Measurements from ENCODE around the gene PIGQ.

PIGQ gene

DNA sequence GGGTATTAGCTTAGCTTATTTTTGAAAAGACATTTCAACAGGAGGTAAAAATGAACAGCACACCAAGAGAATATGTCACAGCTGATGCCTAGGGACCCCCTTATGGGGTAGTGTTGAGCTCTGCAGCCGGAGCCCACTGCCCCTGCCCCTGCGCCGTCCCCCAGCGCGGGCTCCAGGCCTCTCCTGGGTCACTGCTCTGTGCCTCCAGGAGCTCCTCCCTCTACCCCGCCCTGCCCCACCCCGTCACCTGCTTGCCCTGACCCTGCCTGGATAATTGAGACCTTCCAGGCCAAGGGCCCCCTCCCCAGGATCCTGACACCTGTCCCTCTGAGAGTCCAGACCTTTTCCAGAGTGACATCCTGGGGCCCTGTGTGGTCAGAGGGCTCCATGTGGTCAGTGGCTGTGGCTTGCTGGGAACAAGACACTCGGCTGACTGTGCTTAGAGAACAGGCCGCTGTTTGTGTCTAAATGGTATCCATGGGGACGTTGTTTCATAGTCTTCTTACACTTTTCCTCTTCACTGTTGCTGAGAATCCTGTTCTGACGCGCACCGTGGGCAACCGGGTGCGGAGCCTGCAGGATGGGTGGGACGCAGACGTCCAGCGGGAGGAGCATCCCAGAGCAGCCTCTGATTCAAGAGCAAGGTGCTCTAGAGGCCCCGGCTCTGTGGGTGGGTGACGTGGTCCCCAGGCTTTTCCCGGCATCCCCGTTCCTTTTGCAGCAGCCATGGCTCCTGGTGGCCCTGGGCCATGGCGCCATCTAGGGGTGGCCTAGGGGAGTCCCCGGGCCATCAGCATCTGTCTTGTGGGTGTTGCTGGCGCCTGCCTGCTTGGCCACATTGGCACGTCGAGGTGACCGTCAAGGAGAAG is 41.0 kb downstream of the PIGQ start:
- DNase-seq, result peak; percentile 83

DNA sequence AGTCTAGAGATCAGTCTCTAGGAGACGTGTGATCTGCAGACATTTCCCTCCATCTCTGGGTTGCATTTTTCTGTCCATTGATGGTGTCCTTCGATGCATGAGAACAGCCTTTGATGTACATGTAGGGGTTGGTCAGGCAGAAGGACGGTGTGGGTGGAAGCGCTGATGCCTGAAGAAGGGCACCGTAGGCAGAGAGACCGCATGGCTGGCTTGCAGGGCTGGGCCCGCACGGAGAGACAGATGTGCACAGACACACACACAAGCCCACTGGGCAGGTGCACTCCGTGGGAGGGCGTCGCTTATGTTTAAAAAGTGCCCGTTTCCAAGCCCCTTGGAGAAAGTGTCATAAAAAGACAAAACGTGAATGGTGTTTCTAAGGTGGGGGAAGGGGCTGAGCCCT is 45.4 kb downstream of the PIGQ start:
- DNase-seq, result no peak

DNA sequence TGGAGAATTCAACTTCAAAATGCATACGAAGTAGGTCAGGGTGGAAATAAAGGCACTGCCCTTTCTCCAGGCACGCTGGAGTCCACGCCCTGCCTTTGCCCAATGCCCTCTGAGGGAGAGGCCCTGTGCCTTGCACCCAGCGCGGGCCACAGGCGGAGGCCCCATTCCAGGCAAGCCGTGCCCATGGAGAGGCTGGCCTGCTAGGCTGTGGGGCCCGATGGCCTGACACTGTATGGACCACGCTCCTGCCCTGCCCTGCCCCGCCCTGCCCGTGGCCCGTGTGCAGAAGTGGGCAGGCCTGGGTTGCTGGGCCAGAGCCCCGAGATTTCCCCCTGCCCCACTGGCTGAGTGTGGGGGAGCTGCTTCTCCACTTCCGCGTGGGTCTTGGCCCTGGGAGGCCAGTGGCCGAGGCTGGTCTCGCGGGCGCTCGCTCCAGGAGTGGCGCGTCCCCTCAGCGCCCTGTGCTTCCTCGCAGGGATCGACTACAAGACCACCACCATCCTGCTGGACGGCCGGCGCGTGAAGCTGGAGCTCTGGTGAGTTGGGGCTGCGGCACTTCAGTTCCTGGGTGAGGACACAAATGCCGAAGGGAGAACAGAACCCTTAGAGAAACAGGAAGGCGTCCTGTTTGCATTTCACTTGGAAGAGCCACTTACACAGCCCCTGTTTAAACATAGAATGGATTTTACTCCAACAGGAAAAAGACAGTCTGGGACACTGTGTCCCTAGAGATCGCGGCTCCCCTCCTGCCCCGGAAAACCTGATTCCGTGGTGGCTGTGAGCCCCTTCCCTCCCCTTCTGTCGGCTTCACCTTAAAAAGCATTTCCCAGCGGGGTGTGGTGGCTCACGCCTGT is 47.2 kb downstream of the PIGQ start:
- DNase-seq, result no peak

DNA sequence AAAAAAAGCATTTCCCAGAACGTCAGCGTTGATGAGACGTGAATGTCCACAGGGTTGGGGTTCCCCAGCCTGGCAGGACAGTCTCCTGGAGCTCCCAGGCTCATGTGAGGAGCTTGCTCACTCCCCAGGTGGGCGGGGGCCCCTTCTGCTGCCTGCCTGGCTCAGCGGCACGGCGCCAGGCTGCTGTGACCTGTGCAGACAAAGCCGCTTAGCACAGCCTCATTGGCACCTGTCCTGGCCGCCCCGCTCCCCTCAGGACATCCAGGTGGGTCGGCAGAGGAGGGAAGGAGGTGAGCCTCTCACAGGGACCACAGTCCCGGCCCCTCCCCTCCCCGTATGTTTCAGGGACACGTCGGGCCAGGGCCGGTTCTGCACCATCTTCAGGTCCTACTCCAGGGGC is 48.1 kb downstream of the PIGQ start:
- no peak for DNase-seq

DNA sequence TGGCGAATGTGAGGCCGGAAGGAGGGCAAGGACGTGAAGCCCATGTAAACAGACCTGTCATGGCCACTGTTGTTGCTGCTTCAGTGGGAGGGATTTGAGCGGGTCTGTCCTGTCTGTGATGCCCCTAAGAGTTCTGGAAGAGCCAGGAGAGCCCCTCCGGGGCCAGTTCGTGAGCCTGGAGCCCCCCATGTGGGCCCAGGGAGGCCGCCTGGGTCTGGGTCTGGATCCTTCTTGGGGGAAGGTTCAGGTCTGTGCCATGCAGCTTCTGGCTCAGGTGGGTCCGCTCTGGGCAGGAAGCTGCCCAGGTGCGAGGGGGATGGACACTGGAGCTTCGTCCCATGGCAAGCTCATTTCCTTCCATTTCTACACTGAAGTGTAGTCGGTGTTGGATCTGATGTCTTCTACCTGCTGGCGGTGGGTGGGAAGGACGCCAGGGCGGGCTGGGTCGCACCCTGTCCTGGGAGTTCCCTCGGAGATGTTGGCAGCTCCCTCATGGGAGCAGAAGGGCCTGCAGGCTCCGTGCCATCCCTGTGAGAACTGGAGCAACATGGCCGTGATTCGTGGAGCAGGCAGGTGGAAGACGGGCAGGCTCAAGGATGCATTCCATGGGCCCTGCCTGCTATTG is 49.8 kb downstream of the PIGQ start:
- DNase-seq, result no peak

DNA sequence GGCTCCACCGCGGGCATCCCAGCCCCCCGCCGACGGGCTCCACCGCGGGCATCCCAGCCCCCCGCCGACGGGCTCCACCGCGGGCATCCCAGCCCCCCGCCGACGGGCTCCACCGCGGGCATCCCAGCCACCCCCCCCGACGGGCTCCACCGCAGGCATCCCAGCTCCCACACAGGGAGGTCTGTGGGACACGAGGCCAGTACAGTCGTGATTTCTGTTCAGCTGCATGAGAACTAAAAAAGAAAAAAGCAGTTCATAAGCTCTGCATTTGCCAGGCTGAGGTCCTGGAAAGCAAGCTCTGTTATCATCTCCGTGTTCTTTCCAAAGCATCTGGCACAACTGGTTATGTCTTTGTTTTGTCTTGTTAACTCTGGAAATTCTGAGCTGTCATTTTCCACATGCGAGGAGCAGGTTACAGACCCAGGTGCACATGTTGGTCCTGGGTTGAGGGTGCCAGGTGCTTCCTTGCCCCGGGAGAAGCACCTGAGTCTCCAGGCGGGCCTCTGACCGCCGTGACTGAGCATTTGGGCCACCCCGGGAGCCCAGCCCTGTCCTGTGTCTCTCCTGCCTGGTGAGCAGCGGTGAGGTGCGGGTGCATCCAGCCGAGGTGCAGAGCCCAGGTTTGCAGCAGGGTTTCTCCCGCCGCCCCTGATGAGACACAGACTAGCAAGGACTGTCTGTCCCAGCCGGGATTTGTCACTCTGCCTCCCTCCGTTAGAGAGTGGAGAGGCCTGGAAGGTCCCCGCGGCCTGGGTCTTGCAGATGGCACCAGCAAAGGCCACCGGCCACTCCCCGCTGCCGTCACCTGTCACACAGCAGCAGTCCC is 51.1 kb downstream of the PIGQ start:
- DNase-seq, result no peak

DNA sequence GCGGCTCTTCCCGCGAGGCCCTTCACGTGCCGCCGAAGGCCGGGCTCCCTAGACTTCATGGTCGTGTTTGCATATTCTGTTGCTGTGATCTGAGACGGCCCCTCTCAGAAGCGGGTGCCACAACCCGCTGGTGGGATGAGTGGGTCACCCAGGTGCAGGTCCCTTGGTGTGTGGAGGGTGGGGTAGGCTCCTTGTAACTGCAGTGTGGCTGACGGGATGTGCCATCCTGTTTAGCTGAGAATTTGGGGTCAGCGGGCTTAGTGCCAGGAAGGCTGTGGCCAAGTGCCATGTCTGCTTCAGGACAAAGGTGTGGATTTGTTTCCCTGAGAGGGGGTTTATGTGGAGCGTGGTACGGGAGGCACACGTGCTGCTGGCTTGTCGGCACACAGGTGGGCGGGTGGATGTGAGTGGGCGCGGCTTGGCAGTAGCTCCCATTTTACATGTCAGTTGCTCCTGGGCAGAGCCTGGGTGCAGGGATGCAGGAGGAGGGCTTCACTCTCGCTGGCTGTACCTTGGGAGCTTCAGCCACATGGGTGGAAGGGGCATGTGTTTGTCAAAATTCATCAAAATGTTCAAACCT is 51.8 kb downstream of the PIGQ start:
- no peak for DNase-seq

DNA sequence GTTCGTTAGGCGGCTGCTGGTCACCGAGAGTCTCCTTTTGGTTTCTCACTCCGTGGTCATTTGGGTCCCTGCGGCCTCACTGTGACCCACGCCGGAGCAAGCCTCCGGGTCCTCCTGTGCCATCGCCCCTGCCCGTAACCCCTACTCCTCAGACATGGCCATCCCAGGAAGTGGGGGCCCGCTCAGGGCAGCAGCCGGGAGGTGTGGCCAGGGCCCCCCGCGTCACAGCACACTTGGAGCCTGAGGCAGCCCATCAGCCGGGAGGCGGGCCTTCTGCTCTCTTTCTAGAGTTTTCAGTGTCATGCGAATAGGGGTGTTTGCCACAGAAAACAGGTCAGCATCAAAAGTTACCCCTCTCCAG is 53.1 kb downstream of the PIGQ start:
- DNase-seq, result no peak

DNA sequence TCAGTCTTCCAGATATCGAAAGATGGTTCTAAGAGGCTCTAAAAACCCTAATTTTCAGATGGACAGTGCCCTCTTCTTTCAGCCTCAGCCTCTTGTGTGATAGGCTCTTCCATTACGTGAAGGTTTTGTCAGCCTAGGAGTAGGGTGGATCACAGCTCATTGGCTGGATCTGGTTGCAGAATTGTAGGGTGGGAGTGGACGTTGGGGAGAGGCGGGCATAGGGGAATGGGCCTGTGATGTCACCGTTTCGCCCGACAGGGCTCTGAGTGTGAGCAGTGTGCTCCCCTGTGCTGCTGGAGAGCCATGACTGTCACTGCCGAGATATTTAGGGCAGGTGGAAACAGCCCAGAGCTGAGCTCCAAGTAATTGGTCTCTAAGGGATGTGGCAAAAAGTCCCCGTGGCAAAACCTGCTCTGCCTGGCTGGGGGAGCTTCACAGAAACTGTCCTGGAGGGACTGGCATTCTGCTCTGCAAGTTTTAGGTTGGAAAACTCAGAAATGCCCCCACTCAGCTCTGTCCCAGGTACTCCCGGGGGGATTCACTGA is 54.8 kb downstream of the PIGQ start:
- DNase-seq, result no peak

DNA sequence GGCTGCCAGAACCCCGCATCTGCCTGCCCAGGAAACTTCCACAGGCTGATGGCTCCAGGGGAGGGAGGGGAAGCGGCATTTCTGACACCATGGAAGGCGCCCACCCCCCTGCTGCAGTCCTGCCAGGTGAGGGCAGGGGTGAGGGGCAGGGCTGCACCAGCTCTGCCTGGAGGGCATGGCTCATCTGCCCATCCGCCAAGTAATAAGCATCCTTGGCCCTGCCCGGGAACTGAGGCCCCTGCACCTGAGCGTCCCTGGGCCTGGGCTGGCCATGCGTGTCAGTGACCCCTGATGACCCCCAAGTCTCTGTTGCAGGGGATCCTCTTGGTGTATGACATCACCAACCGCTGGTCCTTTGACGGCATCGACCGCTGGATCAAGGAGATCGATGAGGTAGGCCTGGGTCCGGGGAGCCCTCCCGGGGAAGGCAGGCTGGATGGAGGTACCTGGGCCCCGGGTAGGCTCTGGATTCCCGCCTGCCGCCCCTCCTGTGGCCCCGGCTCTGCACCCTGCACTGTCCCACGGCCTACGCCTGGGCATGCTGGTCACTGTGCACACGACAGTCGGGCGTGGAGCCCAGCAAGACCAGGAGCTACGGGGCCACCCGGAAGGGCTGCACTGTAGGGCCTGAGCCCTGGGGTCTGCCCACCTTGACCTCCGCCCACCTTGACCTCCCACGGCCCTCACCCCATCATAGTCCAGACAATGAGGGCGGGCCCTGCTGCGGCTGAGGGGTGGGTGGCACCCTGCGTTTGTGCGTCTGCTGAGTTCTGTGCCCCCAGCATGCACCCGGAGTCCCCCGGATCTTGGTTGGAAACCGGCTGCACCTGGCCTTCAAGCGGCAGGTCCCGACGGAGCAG is 55.6 kb downstream of the PIGQ start:
- no peak for DNase-seq

DNA sequence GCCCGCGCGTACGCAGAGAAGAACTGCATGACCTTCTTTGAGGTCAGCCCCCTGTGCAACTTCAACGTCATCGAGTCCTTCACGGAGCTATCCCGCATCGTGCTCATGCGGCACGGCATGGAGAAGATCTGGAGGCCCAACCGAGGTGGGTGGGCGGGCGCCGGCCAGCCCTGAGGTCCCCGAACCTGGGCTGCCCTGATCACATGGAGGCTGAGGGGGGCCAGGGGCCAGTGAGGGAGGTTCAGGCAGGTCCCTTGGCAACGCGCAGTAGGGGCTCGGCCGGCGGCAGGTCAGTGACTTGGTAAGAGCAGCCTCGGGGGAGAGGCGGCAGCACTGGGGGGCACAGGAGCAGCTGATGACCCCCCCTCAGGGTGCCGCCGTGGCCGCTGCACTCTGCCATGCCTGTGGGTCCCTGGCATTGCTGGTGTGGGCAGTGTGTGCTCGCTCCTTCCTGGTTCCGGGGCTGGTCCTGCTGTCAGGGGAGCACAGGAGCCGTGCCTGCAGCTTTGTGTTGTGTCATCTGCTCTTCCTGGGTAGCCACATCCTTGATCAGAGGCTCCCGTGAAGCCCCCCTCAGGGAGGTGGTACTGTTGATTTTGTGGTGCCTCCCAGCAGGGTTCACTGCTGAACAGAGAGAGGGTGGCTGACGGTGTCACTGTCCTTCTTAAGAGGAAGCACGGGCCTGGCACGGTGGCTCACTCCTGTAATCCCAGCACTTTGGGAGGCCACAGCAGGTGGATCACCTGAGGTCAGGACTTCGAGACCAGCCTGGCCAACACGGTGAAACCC is 56.4 kb downstream of the PIGQ start:
- DNase-seq, result no peak

DNA sequence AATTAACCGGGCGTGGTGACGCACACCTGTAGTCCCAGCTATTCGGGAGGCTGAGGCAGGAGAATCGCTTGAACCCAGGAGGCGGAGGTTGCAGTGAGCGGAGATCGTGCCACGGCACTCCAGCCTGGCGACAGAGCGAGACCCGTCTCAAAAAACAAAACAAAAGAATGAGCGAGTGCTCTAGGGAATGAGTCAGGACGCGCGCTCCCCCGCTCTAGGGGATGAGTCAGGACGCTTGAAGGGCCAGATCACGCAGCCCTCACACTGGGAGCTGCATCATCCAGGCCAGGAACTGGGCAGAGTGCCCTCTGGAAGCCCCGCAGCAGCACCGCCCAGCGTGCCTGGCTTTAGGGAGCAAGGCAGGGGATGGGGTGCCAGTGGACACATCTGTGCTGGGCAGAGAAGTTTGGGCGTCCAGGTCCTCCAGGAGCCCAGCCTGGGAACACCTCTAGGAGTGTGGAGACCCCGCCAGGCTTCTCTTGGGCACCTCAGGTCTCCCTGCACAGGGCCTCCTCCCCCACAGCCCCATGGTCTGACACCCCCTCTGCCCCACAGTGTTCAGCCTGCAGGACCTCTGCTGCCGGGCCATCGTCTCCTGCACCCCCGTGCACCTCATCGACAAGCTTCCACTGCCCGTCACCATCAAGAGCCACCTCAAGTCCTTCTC is 57.2 kb downstream of the PIGQ start:
- peak; percentile 55 for DNase-seq

DNA sequence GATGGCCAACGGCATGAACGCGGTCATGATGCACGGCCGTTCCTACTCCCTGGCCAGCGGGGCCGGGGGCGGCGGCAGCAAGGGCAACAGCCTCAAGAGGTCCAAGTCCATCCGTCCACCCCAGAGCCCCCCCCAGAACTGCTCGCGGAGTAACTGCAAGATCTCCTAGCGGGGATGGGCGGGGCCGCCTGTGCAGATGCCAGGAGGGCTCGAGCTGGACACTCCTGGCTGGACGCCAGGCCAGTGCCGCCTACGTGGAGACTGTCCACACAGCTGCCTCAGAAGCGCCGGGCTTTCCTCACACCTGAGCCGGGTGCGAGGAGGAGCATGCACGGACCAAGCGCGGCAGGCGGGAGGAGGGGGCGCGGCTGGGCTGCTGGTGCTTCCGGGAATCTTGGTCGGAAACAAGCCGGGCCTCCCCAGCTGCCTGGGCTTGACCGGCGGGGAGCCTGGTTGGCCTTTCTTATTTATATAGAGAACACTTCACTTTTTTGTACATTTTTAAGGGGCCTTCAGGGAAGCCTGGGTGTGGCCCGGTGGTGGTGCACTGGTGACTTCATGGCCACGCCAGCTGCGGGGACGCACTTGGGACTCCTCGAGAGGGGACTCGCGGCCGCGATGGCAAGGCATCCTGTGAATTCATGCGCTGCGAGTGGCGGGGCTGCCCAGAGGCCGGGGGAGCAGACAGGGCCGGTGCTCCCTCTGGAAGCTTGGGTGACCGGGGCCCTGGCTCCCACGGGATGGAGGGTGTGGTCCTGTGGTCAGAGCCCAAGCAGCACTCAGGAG is 57.9 kb downstream of the PIGQ start:
- no peak for DNase-seq

DNA sequence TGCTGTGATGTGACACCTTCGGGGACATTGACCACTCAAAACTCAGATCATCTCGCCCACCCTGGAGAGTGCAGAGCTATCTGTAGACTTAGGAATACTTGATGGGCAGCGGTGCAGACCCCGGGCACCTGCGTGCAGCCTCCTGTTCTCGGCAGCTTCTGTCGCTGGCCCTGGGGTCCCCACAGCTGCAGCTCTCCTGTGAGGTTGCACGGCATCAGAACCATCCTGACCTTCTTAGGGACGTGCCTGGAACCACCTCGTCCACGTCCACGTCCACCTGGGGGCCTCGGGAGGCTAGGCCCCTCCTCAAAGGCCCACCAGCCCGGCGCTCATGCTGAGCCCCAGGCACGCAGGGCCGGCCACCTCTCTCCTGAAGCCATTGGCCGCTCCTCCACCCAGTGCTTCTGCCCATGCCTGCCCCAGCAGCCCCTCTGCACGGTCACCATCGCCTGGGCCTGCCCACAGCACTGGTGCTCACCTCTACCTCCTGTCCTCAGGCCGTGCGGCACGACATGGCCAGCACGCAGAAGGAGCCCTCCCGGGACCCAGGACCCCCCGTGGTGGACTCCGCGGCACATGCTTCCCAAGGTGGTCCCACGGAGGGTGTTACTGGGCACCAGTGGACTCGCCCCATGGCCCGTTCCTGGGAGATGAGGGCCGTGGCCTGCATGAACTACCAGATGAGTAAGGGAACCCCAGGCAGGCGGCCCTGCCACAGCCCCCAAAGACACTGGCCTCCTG is 58.7 kb downstream of the PIGQ start:
- DNase-seq, result no peak

DNA sequence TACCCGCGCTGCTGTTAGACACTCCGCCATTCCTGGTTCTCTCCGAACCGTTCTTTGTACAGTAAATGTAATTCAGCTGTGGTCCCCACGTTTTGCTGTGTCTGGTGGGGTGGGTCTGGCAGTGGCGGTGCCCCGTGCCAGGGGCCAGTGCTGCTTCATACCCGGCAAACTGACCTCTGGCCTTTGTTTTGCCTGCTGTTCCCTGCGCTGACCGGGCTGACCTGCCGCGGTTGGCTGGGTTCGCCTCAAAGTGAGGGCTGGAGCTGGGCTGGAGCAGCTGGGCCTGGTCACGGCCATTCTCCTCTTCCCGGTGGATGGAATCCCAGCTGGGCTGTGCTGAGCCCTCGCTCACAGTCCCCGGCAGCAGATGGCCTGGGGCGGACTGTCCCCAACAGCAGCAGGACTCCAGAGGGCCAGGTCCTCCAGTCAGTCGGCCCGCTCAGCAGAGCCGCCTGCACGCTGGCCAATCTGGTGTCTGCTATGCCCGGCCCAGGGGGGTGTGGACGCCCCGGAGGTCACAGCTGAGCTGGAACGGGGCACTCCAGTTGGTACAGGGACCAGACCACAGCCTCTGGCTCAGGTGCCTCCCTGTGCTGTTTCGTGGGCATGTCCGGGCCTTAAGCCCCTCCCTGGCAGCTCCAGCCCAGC is 59.5 kb downstream of the PIGQ start:
- DNase-seq, result no peak

DNA sequence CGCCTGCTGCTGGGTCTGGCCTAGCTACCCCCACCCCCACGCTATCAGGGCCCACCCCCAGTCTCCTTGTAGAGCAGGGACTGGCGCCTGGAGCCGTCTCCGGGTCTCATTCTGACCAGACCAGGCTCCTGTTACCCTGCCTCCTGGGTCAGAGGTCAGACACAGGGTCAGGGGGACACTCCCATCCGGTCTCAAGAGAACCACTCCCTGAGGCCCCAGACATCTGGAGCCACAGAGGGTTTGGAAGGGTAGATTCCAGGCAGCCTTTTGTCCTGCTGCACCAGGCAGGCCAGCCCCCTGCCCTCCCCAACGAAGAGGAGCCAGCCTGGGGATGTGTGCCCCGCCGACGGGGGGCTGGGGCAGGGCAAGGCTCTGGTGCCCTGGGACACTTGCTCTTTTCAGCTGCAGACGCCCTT is 60.1 kb downstream of the PIGQ start:
- DNase-seq, result no peak

DNA sequence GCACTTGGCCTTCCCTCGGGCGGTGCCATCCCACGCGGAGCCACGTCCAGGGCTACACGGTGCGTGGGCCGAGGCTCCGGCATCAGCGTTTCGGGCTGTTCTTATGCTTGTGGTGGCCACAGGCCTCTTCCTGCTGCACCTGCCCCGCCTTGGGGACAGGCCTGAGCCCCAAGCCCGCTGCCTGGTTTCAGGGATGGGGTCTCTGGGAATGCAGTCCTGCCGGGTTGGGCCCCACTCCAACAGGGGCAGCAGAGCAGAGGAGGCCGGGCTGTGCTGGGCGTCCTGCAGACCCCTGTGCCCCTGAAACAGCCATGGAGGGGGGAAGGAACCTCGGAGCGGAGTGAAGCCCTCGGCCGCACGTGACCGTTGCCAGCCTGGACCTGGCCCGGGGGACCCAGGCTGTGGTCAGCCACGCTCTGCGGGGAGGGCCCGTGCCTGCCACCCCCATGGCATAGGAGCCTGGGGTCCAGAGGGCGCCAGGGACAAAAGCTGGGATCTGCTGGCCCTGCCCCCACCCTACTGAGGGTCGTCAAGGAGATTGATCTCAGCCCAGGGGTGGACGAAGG is 60.6 kb downstream of the PIGQ start:
- DNase-seq, result no peak

Measured in activated CD8-positive, alpha-beta memory T cell treated with anti-CD3 and anti-CD28 coated beads, Interleukin-2, amount 50 U/mL, for 48 hours (primary cell).